Airway epithelial cell (primary cell): ENCODE data around the gene SLC25A17. TPM values are rescaled to one million over a fixed set of nuclear protein-coding genes. Genes with fewer than 3 reads are reported as not detected.

Experiments used
- total RNA-seq: library from RNA; depleted of rRNA; stranded (reverse); fragments of >200 nt; gene quantifications from 2 replicates; pipeline ENCODE4 v1.2.3, GENCODE V29; 2015

Gene SLC25A17, protein sequence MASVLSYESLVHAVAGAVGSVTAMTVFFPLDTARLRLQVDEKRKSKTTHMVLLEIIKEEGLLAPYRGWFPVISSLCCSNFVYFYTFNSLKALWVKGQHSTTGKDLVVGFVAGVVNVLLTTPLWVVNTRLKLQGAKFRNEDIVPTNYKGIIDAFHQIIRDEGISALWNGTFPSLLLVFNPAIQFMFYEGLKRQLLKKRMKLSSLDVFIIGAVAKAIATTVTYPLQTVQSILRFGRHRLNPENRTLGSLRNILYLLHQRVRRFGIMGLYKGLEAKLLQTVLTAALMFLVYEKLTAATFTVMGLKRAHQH
- 12.4 and 20.1 TPM in 2 replicates for total RNA-seq

DNA sequence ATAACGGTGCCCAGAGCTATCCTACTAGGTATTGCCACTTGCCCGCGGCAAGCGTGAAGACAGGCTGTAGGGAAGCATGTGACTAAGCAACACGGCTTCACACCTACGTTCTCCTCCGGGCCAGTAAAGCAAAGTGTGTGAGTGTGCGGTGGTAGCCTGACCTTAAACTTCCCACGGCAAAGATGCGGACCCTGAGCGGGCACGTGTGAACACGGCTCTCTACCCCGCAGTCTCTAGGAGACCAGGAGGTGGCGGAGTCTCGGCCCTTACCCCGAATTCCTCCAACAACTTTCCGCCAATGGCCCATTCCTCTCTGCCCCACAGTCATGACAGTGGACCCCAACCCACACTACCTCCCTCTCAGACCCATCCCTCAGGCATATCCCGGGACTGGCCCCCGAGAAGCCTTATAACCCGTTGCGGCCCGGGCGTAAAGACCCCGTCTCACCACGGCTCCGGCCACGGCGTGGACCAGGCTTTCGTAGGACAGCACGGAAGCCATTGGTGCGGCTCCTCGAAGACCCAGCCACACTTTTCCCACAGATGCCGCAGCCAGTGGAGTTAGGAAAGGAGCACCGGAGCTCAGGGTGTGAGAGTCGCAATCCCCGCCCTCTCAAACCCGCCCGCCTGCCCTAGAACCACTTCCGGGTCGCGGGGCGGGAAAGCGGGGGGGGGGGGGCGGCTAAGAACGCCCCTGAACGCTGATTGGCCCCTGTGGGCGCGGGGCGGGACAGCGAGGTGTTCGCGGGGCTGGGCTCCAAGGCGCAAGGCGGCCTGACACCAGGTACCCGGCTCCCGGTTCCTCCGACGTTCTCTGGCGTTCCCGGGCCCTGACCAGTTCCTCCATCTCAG is at the start of gene SLC25A17:
TSS of gene SLC25A17 (minus strand) at position 600 of the 852 bp plus-strand sequence. CDS start at position 502, 98 bp downstream.

GRCh38 chr22:40862013-40862412 is 42.9 kb upstream of the SLC25A17 start, which contains the start of gene DNAJB7:
DNAJB7 (minus strand) TSS chr22:40862113; CDS start chr22:40861994, 119 bp downstream.

GRCh38 chr22:40856513-40857308 is 37.6 kb upstream of the SLC25A17 start, which contains the start of the genes ST13 and XPNPEP3:
ST13 (minus strand) TSS chr22:40856639; CDS start chr22:40856540, 99 bp downstream.
XPNPEP3 (plus strand) TSS chr22:40857148; CDS start chr22:40857182, 34 bp downstream.

Other genes with a start within 250 kb of the SLC25A17 start
- 47.1 and 51.3 TPM in 2 replicates for gene MRTFA, start 182.6 kb downstream of the SLC25A17 start, total RNA-seq
- gene MCHR1, start 139.9 kb downstream of the SLC25A17 start, total RNA-seq: 0.07 TPM in 1 of 2 replicates, not detected in the other
- gene ST13, start 37.3 kb upstream of the SLC25A17 start, total RNA-seq: 118 and 130 TPM in 2 replicates
- gene XPNPEP3, start 37.8 kb upstream of the SLC25A17 start, total RNA-seq: 7.2 and 11.4 TPM in 2 replicates
- not detected in 2 replicates for gene DNAJB7, start 42.8 kb upstream of the SLC25A17 start, total RNA-seq
- gene RBX1, start 132.0 kb upstream of the SLC25A17 start, total RNA-seq: 67.3 and 71.2 TPM in 2 replicates